ENCODE measurements around the gene CZIB. TPM values are rescaled to one million over a fixed set of nuclear protein-coding genes. Genes with fewer than 3 reads are reported as not detected.

Gene CZIB
- total RNA-seq, result 41.9 TPM

DNA sequence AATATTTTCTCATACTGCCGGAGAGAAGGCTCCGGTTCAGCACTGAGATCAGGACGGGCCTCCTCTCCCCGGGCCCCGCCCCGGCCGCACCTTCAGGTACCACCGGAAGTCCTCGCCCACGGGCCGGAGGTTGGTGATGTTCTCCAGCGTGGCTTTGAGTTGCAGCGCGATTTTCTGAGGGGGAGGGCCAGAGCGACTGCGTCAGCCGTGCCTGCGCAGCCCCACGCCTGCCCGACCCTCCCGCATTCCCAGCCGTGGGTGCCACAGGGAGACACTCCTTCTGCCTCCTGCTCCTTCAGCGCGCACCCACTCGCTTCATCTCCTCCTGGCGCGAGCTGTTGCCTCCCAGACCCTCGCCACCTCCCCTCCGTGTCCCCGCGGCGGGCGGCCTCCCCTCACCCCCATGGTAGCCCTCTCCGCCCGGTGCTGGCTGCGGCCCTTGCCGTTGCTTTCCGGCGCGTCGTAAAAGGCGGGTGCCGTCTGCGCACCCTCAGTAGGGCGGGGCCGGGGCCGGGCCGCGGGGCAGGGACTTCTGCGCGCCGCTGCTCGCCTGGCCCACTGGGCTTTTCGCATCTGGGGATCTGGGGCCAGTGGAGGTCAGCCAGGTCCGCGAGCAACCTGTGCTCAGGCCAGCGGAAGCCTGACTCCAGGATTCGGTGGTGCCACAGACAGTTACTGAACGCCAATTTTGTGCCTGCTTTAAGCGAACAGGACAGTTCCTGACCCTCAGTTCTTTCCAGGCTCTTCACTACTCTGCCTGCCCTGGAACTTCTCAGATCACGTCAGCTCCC lies at the start of gene CZIB:
CZIB (minus strand) TSS at position 464 of the 791 bp plus-strand sequence; CDS start at position 405, 59 bp downstream.
- DNase-seq, result peak; percentile 96

DNA sequence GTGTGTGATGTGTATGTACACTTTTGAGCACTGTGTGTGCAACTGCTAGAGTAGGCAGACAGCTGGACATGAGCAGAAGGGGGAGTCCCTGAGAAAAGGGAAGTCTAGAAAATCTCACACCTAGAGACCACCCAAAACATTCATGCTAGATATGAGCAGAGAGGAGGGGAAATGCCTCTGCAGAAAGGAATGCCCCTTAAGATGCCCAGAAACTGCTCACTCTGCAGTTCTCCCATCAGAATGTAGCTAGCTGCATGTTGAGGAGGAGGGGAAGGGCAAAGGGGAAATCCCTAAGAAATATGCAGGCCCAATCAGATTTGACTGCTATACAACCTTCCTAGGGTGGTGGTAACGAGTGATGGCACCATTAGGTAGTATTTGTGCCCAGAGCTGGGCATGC lies 49.7 kb upstream of the CZIB start:
- no peak for DNase-seq

DNA sequence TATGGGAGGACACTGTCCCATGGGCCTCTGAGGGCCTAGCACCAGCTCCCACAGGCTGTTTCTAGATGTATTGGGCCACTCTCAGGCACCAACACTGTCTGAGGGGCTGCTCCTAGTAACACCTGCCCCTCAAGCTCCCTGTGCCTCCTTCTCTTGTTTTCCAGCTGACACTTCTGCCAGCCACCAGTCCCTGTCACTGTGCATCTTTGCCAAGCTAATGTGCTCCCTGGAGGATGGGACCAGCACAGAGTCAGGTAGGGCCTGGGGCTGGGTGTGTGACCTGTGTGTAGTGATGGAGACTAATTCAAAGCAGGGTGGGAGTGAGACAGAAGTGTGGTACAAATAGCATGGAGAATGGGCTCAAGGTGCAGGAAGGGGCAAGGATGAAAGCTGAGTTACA lies 47.3 kb upstream of the CZIB start:
- no peak for DNase-seq

DNA sequence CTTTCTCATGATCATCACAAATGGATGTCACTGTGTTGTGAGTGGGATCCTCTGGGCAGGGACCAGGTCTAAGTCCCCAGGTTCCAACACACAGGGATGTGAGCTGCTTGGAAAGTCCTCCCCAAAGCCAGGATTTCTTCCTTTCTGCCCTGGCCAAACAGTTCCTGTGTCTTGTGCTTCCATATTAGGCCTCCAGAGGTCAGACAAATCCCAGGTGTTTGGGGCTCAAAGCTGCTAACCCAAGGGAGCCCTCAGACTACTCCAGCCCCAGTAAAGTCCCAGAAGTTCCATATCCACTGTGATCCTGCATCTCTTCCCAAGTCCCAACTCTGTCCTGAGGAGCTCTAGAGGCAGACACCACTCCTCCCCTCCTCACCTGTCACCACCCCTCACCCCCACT lies 45.6 kb upstream of the CZIB start:
- DNase-seq, result no peak

DNA sequence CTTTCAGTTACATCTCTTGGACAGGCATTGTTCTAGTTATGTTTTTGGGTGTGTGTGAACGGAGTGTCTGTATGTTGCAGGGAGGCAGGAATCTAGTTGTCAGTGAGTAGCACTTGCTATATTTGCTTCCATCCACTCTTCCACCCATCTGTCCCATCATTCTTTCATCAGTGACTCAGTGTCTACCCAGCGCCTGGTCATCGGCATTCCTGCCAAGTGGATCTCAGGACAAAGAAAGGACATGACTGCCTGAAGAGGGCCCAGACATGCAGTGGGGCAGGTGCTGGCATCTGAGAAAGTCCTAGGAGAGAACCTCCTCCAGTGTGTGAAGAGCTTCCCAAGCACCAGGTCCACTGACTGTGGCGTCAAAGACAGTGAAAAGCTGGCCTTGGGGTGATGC lies 45.1 kb upstream of the CZIB start:
- DNase-seq, result no peak

DNA sequence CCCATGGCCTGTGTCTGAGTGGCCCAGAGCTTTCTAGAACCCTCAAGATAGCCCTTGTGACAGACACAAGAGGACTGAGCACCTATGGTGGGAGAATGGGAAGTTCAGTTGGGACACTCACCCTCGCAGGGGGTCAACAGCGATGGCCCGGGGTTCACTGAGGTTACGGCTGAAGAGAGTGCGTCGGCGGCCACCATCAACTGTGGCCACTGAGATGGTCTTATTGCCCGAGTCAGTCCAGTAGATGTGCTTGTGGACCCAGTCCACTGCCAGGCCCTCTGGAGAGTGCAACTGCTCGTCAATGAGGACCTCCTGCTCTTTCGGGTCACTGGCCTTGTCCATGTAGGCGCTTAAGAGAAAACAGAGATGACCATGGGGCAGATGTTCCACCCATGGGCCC lies 43.6 kb upstream of the CZIB start:
- no peak for DNase-seq

DNA sequence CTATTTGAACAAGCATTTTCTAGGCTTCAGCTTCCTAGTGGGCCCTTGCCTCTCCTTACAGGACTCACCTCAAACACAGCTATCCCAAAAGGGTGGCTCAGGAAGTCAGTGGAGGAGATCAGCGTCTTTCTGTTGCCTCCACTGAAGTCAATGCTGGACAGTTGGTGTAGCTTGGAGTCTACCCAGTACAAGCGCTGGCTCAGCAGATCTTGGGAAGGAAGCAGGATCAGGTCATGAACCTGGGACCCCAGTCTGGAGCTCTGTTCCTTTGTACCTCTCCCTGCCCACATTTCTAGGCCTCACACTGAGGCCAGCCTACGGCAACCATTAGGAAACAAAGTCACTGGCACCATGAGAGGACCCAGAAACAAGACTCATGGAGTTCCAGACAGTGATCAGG lies 41.6 kb upstream of the CZIB start:
- DNase-seq, result no peak

DNA sequence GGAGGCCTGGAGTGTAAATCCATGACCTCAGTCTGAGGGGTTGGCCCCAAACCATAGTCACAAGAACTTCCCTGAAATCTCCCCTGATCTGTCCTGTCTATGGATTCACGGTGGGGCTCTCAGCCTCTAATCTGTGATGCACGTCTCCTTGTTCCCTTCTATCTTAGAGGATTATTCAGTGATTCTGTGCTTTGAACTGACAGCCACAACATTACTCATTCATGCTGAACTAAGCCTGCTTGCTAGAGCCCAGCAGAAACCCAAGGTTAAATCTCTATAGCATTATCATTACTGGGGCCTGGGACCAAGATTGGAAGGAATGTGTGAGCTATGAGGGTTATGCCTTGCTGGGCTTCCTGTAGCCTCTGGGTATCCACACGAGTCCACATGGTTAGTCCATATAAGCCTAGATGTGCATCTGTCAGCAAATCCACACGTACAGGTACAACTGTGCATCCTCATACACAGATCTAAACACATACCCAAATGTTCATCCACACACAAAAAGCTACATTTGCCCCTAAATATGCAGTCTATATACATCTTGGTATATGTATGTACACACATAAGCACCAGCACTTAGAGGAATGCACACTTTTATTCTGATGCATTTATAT lies 40.3 kb upstream of the CZIB start:
- DNase-seq, result no peak

DNA sequence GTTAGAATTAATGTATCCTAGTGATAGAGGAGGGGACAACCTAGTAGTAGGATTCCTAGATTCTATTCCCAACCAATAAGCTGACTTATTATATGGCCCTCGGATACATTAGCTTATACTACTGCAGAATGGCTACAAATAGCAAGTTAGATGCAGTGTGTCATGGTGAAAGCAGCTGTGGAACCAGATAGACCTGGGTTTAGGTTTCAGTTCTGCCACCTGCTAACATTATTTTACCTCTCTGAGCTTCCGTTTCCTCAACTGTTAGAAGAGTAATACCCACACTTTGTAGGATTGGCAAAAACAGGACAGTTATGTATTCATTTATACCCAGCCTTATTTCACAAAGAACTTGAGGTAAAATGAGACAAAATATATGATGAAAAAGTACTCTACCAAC lies 39.5 kb upstream of the CZIB start:
- DNase-seq, result no peak

DNA sequence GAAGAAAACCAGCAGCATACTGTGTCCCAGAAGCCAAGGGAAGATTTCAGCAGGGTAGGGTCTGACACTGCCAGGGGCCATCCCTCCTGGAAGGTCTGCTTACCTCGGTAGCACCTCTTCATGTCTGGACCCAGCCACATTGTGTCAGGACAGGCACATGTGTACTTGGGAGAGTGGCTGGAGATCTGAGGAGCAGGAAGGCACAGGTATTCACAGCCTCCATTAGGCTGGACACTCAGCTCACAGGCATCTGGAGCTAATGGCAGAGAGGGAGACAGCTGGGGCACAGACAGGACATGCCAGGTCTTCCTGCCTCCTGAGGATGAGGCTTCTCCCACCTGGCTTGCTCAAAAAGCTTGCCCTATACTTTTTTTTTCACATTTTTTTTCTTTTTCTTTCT lies 37.8 kb upstream of the CZIB start:
- DNase-seq, result no peak

DNA sequence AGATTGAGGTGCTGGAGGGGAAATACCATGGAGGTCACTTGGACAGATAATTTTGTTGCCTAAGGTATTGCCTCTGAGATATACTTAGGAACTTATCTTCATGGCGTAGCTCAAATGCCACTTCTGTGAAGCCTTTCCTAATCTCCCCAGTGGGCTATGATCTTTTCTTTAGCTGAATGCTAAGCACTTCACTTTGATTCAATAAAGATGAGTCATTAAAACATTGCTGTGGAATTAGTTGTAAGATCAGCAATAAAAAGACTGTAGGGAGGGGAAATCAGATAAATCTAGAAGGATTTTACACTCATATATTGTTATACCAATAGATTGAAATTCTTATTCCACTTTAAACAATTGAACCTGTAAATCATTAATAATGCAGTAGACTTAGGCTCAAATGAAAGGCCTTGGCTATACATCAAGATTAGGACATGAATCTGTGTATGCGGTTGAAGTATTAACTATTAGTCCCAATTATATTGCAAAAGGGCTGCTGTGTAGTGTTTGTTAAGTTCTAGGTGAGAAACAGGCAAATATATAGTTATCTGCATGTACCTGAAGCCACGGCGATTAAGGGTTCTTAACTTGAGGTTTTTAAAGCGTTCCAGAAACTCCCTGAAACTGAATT lies 37.1 kb upstream of the CZIB start:
- DNase-seq, result no peak

DNA sequence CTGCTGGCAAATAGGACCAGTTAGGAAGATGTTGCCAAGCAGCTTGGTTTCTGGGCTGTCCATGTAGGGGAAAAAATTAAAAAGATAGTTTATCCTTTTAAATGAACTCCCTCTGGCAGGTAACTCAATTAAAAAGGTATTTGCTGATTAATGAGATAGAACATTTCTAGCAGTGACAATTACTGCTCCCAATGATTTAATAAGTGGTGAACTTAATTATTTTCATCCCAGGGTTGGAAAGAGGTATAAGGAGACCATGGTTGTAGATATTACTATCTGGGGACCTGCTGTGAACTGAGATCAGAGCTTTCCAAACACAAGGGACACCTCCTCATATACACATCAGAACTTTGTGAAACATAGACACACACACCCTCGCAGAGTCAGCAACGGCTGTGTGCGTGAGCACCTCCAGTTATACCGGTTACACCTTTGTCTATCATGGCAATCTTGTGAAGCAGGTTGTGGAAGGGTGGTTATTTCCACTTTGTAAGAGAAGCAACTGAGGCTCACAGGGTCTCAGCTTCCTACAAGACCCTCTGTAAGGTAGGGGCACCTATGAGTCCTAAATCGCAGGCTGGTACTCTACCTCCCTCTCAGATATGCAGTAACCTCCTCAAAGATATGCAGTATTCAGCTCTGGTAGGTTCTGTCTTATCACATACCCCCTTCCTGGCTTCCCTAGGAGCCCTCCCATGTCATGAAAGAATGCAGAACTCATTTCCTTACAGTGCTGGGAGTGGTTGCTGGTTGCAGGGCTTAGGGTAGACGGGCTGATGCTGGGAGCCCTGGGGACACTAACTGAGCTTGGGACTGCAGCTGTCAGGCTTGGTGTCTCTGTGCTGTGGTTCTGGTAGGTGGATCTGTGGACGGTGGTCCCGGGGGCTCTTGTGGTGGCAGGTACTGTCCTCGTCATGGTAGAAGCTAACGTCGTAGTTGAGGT lies 36.3 kb upstream of the CZIB start:
- no peak for DNase-seq

DNA sequence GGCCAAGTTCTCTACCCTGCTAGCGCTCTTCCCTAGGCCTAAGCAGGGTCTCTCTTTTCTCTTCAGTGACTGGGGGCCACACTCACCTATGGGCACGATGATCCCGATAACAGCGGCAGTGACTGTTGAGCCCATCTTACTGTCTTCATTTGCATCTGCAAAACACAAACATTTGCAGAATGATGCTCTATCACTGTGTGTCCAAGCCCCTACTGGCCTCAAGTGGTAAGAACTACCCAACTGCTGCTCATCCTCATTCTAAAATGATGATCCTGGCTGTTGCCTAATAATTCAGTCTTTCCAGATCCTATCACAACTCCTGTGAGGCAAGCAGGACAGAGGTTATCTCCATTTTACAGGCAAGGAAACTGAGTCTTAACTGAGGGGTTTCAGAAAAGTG lies 34.6 kb upstream of the CZIB start:
- no peak for DNase-seq

DNA sequence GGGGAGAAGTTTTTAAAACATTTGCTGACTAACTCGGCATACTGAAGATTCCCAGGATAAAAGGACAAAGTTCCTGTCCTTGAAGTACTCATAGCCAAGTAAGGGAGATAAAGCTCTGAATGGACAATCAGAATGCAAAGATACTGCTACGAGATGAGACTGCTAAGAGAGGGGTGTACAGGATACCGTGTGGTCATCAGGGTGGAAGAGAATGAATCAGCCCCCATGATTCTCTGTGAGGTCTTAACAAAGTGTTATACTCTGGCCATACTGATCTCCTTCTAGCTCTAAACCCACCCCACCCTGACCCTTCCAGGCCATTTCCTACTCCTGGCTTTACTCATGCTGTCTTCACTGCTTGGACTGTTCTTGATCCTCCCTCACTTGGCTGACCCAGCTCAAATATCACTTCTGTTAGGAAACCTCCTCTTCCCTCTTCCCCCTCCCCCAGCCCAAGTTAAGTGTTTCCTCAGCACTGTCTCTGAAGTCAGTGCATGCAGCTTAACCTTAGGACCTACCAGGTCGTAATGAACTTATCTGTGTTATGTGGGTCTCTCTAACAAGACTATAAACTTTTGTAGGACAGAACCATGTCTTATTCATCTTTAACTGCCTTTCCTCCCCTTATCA lies 33.7 kb upstream of the CZIB start:
- DNase-seq, result no peak

DNA sequence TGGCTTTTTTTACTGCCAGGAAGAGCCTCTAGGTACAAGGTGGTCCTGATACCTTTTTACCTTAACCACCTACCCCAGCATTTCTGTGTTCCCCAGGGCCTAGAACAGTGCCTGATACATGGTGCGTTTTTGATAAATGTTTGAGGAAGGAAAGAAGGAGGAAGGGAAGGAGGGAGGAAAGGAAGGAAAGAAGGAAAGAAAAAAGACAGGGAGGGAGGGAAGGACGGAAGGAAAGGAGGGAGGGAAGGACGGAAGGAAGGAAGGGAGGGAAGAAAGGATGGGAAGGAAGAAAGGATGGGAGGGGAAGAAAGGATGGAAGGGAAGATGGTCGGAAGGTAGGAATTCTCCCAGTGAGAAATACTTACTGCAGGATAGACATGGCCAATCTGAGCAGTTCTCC lies 29.9 kb upstream of the CZIB start:
- no peak for DNase-seq

DNA sequence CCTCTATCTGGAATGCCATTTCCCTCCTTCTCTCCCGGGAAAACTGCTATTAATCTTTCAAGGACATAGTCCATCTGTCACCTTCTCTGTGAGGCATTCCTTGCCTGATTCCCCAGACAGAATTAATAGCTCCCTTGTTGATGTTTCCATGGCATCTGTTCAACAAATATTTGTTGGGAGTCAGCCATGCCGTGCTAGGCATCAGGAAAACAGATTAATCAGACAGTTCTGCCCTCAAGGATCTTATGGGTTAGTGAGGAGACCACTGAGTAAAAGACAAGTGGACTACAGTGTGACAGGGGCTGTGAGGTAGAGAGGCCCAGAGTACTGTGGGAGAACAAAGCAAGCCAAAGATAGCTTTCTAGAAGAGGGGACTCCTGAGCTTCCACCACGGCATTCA lies 29.3 kb upstream of the CZIB start:
- DNase-seq, result peak; percentile 5

DNA sequence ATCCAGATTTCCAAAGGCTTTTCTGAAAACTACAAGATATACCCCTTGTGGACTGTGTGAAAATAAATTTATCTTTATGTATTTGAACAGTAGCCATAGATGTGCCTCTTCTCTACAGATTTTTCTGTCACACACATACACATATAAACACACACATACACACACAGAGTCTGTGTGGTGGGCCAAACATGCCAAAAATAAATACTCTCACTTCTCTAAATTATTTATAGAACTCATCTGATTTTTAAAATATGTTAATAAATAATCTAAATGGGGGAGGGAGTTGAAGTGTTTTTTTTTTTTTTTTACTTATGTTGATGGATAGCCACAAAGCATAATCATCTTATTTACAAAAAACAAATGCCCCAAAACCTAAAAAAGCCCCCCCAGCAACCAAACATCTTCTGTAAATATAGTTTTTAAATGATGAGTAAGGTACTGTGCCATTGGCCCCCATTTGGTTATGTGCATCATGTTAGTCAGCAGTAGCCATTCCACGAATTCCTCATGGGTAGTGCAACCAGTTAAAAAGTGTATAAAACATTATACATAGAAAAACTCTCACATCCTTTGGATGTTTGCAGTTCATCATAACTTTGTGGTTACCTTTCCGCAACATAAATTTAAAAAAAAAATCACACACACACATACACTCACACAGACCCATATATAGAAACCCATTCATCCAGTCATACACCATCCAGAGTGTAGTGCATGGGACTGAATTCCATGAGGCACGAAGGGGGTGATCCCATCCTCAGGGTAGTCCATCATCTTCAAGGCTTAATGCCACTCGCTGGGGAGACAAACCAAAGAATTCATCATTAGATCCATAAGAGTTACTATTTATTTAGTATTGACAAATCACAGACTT lies 26.1 kb upstream of the CZIB start:
- no peak for DNase-seq

DNA sequence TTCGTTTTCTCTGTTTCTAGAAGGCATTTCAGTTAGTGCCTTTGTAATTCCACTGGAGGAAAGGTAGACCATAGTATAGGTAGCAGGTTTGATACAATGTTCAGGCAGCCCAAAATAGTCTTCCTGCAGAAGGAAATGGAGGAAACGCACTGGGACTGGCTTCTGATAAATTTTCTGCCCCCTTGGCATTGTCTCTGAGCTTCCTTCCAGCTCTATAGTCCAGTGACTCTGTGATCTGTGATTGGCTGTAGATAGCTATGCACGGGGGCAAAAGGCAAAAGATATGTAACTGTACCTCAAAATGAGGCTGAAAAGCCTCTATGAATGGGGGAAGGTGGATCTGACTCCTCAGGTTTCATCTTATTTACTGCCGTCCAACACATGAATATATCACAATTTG lies 23.7 kb upstream of the CZIB start:
- no peak for DNase-seq

DNA sequence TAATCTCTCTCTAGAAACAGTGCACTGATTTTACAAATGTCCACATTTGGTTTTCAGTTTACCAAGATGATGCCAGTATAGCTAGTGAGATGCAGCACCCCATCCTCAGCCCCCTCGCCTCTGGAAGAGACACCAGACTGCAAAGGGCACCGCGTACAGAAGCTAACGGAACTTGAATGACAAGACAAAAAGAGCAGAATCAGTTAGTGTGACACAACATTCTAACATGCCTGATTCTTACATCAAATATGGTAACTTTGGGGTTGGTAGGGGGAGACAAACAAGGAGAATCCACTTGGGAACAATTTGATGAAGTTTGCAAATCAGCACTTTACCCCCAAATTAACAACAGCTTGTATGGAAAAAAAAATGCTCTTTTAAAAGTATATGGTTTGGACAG lies 21.9 kb upstream of the CZIB start:
- DNase-seq, result no peak

DNA sequence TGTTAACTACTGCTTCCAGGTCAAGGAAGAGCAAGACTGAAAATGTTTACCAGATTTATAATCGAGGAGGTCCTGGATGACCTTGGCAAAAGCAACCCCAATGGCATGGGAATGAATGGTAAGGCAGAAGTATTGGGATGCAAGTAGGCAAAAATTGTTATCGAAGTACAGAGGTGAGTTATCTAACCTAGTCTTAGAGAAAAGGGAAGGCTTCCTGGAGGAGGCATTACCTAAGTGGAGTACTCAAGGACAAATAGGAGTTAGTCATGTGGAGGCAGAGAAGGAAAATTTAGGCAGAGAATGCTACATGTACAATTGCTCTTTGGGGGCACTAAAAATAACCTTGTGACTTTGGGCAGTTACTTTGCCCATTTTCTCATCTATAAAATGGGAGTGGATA lies 21.4 kb upstream of the CZIB start:
- no peak for DNase-seq
